HepG2 (cell line): ENCODE measurements around the gene IMPG2.

Experiments
- CSRNP2 ChIP-seq: sonication (generic); formaldehyde crosslinking; conservative IDR thresholded peaks from 2 replicates; pipeline ENCODE4 v1.8.0; 2022; ENCODE audit warnings: low read depth, missing genetic modification reagents
- STAT6 ChIP-seq: sonication (generic); formaldehyde crosslinking; IDR thresholded peaks from 2 replicates; pipeline ENCODE4 v1.4.0; 2020; ENCODE audit warnings: missing genetic modification reagents, mild to moderate bottlenecking, borderline replicate concordance
- ZBTB43 ChIP-seq: sonication (generic); formaldehyde crosslinking; conservative IDR thresholded peaks from 2 replicates; pipeline ENCODE4 v1.4.0; 2020; ENCODE audit warnings: missing genetic modification reagents
- ZFX ChIP-seq: sonication (generic); formaldehyde crosslinking; IDR thresholded peaks from 2 replicates; pipeline ENCODE4 v1.4.0; 2020; ENCODE audit warnings: mild to moderate bottlenecking, low read depth, missing genetic modification reagents, moderate library complexity
- ZNF256 ChIP-seq: sonication (generic); formaldehyde crosslinking; conservative IDR thresholded peaks from 2 replicates; pipeline ENCODE4 v1.4.0; 2020; ENCODE audit warnings: missing genetic modification reagents
- ZNF264 ChIP-seq: sonication (generic); formaldehyde crosslinking; IDR thresholded peaks from 2 replicates; pipeline ENCODE4 v1.4.0; 2020; ENCODE audit warnings: missing genetic modification reagents
- ZNF460 ChIP-seq: sonication (generic); formaldehyde crosslinking; IDR thresholded peaks from 2 replicates; pipeline ENCODE4 v1.5.1; 2020; ENCODE audit warnings: missing genetic modification reagents, mild to moderate bottlenecking, borderline replicate concordance
- ZNF589 ChIP-seq: sonication (generic); formaldehyde crosslinking; conservative IDR thresholded peaks from 2 replicates; pipeline ENCODE4 v1.8.0; 2022; ENCODE audit warnings: mild to moderate bottlenecking, moderate library complexity, missing genetic modification reagents
- ZNF766 ChIP-seq: sonication (generic); formaldehyde crosslinking; IDR thresholded peaks from 2 replicates; pipeline ENCODE4 v1.5.0; 2020; ENCODE audit warnings: missing genetic modification reagents, borderline replicate concordance

- TF ChIP-seq ZBTB43 (CRISPR knock-in tag), result no peak
- no peak for TF ChIP-seq ZNF766
- TF ChIP-seq CSRNP2 (CRISPR knock-in tag), result no peak
- TF ChIP-seq STAT6 (CRISPR knock-in tag), result no peak
- TF ChIP-seq ZFX, result no peak
- TF ChIP-seq ZNF589, result no peak
- TF ChIP-seq ZNF264 (CRISPR knock-in tag), result no peak
- TF ChIP-seq ZNF460, result no peak
- no peak for TF ChIP-seq ZNF256 (CRISPR knock-in tag)
Observed at GRCh38 chr3:101183151-101183550, 137.2 kb downstream of the IMPG2 start.
